C4-2B (cell line): ENCODE data around the gene SH3RF3.

Source experiments
- ZFX ChIP-seq: fragments of 450-650 bp; IDR thresholded peaks from 2 replicates; pipeline ENCODE4 v1.6.1; 2017
- TF ChIP-seq, protein P1 (sequence below): fragments of 450-650 bp; conservative IDR thresholded peaks from 2 replicates; pipeline ENCODE4 v1.5.1; 2017; ENCODE audit warnings: mild to moderate bottlenecking

GRCh38 chr2:109463236-109463635, 334.2 kb downstream of the SH3RF3 start:
- TF ChIP-seq, protein P1, sequence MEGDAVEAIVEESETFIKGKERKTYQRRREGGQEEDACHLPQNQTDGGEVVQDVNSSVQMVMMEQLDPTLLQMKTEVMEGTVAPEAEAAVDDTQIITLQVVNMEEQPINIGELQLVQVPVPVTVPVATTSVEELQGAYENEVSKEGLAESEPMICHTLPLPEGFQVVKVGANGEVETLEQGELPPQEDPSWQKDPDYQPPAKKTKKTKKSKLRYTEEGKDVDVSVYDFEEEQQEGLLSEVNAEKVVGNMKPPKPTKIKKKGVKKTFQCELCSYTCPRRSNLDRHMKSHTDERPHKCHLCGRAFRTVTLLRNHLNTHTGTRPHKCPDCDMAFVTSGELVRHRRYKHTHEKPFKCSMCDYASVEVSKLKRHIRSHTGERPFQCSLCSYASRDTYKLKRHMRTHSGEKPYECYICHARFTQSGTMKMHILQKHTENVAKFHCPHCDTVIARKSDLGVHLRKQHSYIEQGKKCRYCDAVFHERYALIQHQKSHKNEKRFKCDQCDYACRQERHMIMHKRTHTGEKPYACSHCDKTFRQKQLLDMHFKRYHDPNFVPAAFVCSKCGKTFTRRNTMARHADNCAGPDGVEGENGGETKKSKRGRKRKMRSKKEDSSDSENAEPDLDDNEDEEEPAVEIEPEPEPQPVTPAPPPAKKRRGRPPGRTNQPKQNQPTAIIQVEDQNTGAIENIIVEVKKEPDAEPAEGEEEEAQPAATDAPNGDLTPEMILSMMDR: no peak
- no peak for TF ChIP-seq ZFX
